ENCODE data around the gene FBXL4.

Gene FBXL4

DNA sequence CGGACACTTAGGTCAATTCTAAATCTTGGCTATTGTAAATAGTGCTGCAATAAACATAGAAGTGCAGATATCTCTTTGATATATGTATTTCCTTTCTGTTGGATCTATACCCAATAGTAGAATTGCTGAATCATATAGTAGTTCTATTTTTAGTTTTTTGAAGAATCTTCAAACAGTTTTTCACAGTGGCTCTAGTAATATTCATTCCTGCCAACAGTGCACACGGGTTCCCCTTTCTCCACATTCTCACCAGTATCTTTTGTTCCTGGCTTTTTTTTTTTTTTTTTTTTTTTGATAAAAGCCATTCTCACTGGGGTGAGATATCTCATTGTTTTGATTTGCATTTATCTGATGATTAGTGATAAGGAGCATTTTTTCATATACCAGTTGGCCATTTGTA, 1.8 kb upstream of the FBXL4 start:
- no peak overlapping the region for H3K4me3 ChIP-seq (ENCODE audit: control insufficient read depth, low read depth, low read length)
- TF ChIP-seq, protein P1, sequence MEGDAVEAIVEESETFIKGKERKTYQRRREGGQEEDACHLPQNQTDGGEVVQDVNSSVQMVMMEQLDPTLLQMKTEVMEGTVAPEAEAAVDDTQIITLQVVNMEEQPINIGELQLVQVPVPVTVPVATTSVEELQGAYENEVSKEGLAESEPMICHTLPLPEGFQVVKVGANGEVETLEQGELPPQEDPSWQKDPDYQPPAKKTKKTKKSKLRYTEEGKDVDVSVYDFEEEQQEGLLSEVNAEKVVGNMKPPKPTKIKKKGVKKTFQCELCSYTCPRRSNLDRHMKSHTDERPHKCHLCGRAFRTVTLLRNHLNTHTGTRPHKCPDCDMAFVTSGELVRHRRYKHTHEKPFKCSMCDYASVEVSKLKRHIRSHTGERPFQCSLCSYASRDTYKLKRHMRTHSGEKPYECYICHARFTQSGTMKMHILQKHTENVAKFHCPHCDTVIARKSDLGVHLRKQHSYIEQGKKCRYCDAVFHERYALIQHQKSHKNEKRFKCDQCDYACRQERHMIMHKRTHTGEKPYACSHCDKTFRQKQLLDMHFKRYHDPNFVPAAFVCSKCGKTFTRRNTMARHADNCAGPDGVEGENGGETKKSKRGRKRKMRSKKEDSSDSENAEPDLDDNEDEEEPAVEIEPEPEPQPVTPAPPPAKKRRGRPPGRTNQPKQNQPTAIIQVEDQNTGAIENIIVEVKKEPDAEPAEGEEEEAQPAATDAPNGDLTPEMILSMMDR (conservative IDR thresholded peaks at IDR 0.05; ENCODE audit: control insufficient read depth, insufficient read depth, low read depth, low read length), result no peak
- DNase-seq (ENCODE audit: low read depth), result no peak

- TF ChIP-seq, protein P1 (conservative IDR thresholded peaks at IDR 0.05; ENCODE audit: control insufficient read depth, insufficient read depth, low read depth, low read length), result no peak
- DNase-seq (ENCODE audit: low read depth), result peak; percentile 26
- H3K4me3 ChIP-seq (ENCODE audit: control insufficient read depth, low read depth, low read length), result peak overlapping the region; percentile 83
Observed at GRCh38 chr6:98946879-98947410, 801 bp downstream of the FBXL4 start.

- peak; percentile 7 for DNase-seq (ENCODE audit: low read depth)
- peak overlapping the region; percentile 83 for H3K4me3 ChIP-seq (ENCODE audit: control insufficient read depth, low read depth, low read length)
- TF ChIP-seq, protein P1 (conservative IDR thresholded peaks at IDR 0.05; ENCODE audit: control insufficient read depth, insufficient read depth, low read depth, low read length), result no peak
Observed at GRCh38 chr6:98946266-98946878, 1.4 kb downstream of the FBXL4 start.

DNA sequence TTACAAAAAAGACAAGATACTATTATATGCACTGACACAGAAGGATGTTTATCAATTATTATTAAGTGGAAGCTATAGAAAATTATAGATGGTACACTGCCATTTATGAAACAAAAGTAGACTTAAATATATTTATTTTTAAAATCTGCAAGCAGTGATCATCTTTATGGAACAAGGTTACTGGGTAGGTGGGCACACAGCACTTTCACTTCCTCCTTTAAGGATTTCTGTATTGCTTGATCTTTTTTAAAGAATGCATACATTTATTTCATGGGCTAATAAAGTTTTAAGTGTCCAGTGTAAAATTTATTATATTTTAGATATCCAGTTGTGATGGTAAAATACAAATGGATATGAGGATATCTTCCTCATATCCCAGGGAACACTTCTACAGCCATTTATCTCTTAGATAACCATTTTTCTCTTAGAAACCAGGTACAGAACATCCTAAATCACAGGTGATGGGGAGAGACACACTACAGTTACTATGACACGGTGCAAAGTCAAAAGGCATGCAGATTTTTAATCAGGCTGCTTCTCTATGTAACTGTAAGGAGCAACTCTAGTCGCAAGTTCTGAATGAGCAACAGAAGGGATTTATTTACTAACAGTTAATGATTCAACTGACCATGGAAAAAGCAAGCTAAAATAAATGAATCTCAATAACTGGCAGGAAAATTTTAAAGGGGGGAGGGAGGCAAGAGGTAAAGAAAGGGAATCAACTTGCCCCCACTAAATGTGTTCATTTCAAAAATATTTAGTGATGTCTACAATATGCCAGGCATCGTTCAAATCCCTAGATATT, 2.2 kb downstream of the FBXL4 start:
- TF ChIP-seq, protein P1 (conservative IDR thresholded peaks at IDR 0.05; ENCODE audit: control insufficient read depth, insufficient read depth, low read depth, low read length), result no peak
- no peak for DNase-seq (ENCODE audit: low read depth)
- H3K4me3 ChIP-seq (ENCODE audit: control insufficient read depth, low read depth, low read length), result no peak overlapping the region

DNA sequence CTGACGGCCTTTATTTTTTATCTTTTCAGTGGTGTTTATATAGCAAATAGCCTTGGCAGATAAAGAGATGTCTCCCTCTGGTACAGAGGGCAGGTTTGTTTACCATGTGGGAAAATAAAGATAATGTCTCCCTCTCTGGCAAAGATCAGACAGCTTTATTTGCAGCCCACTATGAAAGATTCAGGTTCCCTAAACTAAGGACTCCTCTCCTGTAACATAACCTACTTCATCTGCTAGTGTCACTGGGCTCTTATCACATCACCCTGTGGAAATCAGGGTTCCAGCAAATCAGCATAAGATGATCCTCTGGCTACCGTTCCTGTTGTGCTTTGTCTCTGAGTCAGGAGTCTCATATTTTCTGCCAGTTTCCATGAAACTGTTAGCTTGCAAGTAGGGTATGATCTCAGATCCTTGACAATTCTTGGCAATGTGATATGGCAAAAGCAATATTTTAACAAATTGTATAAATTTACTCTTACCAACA, 3.1 kb downstream of the FBXL4 start:
- TF ChIP-seq, protein P1 (conservative IDR thresholded peaks at IDR 0.05; ENCODE audit: control insufficient read depth, insufficient read depth, low read depth, low read length), result no peak
- no peak overlapping the region for H3K4me3 ChIP-seq (ENCODE audit: control insufficient read depth, low read depth, low read length)
- peak; percentile 73 for DNase-seq (ENCODE audit: low read depth)

- DNase-seq (ENCODE audit: low read depth), result no peak
- TF ChIP-seq, protein P1 (conservative IDR thresholded peaks at IDR 0.05; ENCODE audit: control insufficient read depth, insufficient read depth, low read depth, low read length), result no peak
- H3K4me3 ChIP-seq (ENCODE audit: control insufficient read depth, low read depth, low read length), result no peak overlapping the region
Observed at GRCh38 chr6:98944168-98944567, 3.6 kb downstream of the FBXL4 start.
